GM12874 (cell line): Measurements from ENCODE around the gene MIPEP.

Experiments
- CTCF ChIP-seq: IDR thresholded peaks from 2 replicates; pipeline ENCODE4 v1.5.1; 2011; ENCODE audit warnings: low read depth, mild to moderate bottlenecking, control low read depth, low read length, moderate library complexity; ENCODE audit not compliant: insufficient read depth

The MIPEP gene

DNA sequence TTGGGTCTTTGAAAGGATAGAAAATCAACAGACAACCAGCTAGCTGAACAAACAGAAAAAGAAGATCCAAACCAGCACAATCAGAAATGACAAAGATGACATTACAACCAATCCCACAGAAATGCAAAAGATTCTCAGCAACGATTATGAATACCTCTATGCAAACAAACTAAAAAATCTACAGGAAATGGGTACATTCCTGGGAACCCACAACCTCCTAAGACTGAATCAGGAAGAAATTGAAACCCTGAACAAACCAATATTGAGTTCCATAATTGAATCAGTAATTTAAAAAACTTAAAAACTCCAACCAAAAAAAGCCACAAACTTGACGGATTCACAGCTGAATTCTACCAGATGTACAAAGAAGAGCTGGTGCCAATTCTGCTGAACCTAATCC, 29.0 kb upstream of the MIPEP start:
- TF ChIP-seq CTCF, result no peak

GRCh38 chr13:23915308-23915707, 26.1 kb upstream of the MIPEP start:
- TF ChIP-seq CTCF, result no peak

DNA sequence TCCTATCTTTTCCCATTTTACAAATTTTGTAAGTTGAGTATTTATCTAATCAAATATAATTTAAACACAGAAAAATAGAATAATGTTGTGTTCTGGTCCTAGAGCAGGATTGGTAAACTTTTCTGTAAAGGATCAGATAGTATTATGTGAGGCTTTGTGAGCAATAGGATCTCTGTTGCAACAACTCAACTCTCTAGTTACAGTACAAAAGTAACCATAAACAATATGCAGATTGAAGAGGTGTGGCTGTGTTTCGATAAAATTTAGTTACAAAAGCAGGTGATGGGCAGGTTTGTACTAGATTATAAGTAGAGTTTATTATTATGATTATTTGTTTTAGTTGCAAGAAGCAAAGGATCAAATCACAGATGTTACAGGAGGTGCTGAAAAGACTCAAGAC, 23.3 kb upstream of the MIPEP start:
- no peak for TF ChIP-seq CTCF

DNA sequence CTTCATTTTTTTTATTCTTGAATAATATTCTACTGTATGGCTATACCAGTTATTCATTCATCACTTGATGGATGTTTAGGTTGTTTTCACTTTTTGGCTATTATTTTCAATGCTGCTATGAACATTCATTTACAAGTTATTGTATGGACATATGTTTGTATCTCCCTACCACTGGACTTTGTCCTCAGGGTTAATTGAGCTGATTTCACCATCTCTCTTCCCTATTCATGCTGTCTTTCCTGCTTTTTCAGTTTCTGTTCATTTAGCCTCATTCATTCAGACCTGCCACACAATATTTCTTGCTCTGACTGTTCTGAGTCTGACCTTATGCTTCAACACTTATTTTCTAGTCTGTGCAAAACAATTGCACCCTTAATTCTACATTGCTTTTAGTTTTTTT, 20.4 kb upstream of the MIPEP start:
- no peak for TF ChIP-seq CTCF

DNA sequence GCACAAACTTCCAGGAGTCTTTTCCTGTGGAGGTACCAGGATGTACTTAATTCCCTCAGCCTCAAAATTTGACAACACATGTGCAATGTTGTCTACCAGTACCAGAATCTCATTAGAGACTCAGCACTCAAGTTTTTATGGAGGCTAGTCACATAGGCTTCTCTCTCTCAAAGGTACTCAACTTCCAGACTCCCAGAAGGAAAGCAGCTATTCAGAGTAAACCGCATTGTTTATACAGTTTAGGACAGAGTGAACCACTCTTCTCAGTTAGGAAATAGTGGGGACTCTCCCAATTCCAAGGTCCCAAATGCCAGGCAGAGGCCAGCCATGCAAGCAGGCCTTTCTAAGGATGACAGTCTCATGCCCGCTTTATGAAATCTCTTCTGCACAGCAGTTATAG, 16.6 kb upstream of the MIPEP start:
- no peak for TF ChIP-seq CTCF

GRCh38 chr13:23903906-23904280, 14.7 kb upstream of the MIPEP start:
- no peak for TF ChIP-seq CTCF

DNA sequence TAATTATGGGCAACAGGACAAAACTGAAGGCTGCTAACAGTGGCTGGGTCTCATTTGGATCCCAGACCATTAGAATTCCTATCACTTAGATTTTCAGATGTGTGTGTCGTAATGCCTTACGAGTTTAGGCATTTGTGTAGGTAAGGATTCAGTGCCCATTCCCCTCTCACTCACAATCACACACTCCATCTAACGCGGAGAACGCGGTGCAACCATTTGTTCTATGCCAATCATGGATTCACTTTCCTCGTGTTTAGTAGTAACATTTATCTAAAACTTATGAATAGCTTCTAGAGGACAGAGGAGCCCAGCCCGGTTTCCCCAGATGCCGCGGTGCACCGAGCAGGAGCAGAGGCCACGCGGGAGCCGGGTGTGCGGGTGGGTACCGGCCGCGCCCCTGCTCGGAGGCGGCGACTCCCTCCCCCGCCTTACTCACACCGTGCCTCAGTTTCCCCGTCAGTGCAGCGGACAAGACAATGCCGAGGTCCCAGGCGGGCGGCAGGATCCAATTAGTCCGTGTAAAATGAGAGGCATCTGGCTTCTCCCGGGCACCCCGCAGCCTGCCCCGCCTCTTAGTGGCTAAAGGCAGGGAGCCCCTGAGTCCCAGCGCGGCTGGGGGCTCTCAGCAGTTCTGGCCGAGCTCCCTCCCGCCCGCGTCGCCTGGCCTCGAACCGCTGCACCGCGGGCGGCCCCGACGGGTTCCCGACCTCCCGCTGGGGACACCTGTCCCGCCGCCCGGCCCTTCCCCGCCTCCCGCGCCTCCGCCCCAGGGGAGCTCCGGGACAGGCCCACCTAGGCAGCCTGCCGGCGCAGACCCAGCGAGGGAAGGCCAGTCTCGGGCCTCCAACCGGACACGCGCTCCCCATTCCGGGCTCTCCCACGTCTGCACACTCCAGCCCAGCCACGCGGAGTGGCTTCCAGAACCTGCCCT, 14.0 kb upstream of the MIPEP start:
- TF ChIP-seq CTCF, result no peak
